Femur (tissue), 1 donor: Measurements from ENCODE around the gene KIF16B.
"Not testable (repeated sequence)": the region's sequence is repeated elsewhere in the genome, so short reads cannot be mapped to it uniquely, and the experiment has no call there.

Source experiments
- DNase-seq: peaks from one replicate; pipeline ENCODE4 v3.0.0-alpha.2; 2017

The KIF16B gene

GRCh38 chr20:16284385-16285100 lies 288.7 kb downstream of the KIF16B start:
- DNase-seq = no peak

GRCh38 chr20:16283978-16284377 lies 289.3 kb downstream of the KIF16B start:
- no peak for DNase-seq

- no peak for DNase-seq
Observed at GRCh38 chr20:16283307-16283706, 289.9 kb downstream of the KIF16B start.

GRCh38 chr20:16280219-16280618 lies 293.0 kb downstream of the KIF16B start:
- DNase-seq = no peak

GRCh38 chr20:16279320-16279719 lies 293.9 kb downstream of the KIF16B start:
- DNase-seq = no peak

- DNase-seq = no peak
Observed at GRCh38 chr20:16273812-16274555, 299.3 kb downstream of the KIF16B start.

GRCh38 chr20:16272780-16273360 lies 300.4 kb downstream of the KIF16B start:
- peak; percentile 25 for DNase-seq

GRCh38 chr20:16271450-16271849 lies 301.8 kb downstream of the KIF16B start:
- no peak for DNase-seq

GRCh38 chr20:16270989-16271388 lies 302.3 kb downstream of the KIF16B start:
- no peak for DNase-seq

GRCh38 chr20:16270314-16270931 lies 302.8 kb downstream of the KIF16B start:
- DNase-seq = no peak

- no peak for DNase-seq
Observed at GRCh38 chr20:16267526-16267925, 305.7 kb downstream of the KIF16B start.

GRCh38 chr20:16265334-16265733 lies 307.9 kb downstream of the KIF16B start:
- DNase-seq = no peak

GRCh38 chr20:16263582-16263981 lies 309.7 kb downstream of the KIF16B start:
- peak; percentile 43 for DNase-seq

GRCh38 chr20:16262594-16262993 lies 310.7 kb downstream of the KIF16B start:
- DNase-seq = no peak

GRCh38 chr20:16261733-16262273 lies 311.4 kb downstream of the KIF16B start:
- no peak for DNase-seq

GRCh38 chr20:16260911-16261310 lies 312.3 kb downstream of the KIF16B start:
- no peak for DNase-seq

- DNase-seq = not testable (repeated sequence)
Observed at GRCh38 chr20:16260133-16260532, 313.1 kb downstream of the KIF16B start.

GRCh38 chr20:16258766-16259165 lies 314.5 kb downstream of the KIF16B start:
- no peak for DNase-seq

GRCh38 chr20:16257813-16258430 lies 315.3 kb downstream of the KIF16B start:
- DNase-seq = no peak

GRCh38 chr20:16257021-16257420 lies 316.2 kb downstream of the KIF16B start:
- DNase-seq = no peak

- DNase-seq = no peak
Observed at GRCh38 chr20:16246870-16247269, 326.4 kb downstream of the KIF16B start.

- DNase-seq = no peak
Observed at GRCh38 chr20:16246291-16246690, 327.0 kb downstream of the KIF16B start.

- DNase-seq = no peak
Observed at GRCh38 chr20:16245879-16246278, 327.4 kb downstream of the KIF16B start.
